Vagina (tissue), 2 donors: ENCODE results near the gene ABCA5.

ENCODE experiments used
- POLR2AphosphoS5 ChIP-seq, 2 donors: sonication (generic); formaldehyde crosslinking; IDR thresholded peaks; one replicate each; pipeline ENCODE4 v1.9.0; 2017; ENCODE audit warnings: antibody characterized with exemption in 2 of 2, mild to moderate bottlenecking in 2 of 2, low read depth in 1 of 2; ENCODE audit not compliant: insufficient read depth in 1 of 2
- TF ChIP-seq, protein P1 (sequence below), 3 experiments: fragments of 450-650 bp in 2 of 3; fragments of 200-600 bp in 1 of 3; sonication (generic) in 1 of 3; IDR thresholded peaks; one replicate each; pipeline ENCODE4 v1.5.1; 2017 to 2019; ENCODE audit warnings: antibody characterized with exemption in 3 of 3, mild to moderate bottlenecking in 2 of 3, moderate library complexity in 2 of 3

DNA sequence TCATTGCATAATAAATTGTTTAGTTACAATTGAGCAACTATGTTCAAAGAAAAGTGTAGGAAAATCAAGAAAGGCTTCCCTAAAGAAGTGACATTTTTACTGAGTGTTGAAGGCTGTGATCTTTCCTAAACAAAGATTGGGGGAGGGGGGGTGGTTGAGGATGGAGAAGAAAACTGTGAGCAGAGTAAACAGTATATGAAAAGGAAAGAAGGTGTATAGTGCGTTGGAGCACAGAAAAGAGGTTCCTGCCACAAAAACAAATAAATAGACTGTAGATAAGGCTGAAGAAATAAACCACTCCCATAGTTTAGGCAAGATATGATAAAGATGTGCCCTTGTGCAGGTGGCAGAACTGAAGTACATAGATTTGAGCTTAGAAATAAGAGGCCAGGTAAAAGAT, 106.8 kb downstream of the ABCA5 start:
- no peak for TF ChIP-seq POLR2AphosphoS5 (IDR thresholded peaks at IDR 0.05; ENCODE audit: insufficient read depth in 1 of 2, low read depth in 1 of 2)
- TF ChIP-seq, protein P1, sequence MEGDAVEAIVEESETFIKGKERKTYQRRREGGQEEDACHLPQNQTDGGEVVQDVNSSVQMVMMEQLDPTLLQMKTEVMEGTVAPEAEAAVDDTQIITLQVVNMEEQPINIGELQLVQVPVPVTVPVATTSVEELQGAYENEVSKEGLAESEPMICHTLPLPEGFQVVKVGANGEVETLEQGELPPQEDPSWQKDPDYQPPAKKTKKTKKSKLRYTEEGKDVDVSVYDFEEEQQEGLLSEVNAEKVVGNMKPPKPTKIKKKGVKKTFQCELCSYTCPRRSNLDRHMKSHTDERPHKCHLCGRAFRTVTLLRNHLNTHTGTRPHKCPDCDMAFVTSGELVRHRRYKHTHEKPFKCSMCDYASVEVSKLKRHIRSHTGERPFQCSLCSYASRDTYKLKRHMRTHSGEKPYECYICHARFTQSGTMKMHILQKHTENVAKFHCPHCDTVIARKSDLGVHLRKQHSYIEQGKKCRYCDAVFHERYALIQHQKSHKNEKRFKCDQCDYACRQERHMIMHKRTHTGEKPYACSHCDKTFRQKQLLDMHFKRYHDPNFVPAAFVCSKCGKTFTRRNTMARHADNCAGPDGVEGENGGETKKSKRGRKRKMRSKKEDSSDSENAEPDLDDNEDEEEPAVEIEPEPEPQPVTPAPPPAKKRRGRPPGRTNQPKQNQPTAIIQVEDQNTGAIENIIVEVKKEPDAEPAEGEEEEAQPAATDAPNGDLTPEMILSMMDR (IDR thresholded peaks at IDR 0.05), result no peak
